GM12878 (cell line): ENCODE data around the gene TTYH3.

Experiments used
- CHD2 ChIP-seq: IDR thresholded peaks from 2 replicates; pipeline ENCODE4 v1.6.1; 2011; ENCODE audit warnings: low read depth, low read length, improper control_type of control experiment, borderline replicate concordance
- EP300 ChIP-seq, 2 experiments: fragments of 150-350 bp in 1 of 2; IDR thresholded peaks; 2 replicates each; pipeline ENCODE4 v1.6.1; 2011 to 2012; ENCODE audit warnings: low read depth in 2 of 2, low read length in 2 of 2, borderline replicate concordance in 1 of 2, improper control_type of control experiment in 1 of 2, inconsistent platforms in 1 of 2; ENCODE audit not compliant: control insufficient read depth in 1 of 2
- POLR2AphosphoS2 ChIP-seq: IDR thresholded peaks from 2 replicates; pipeline ENCODE4 v1.6.1; 2011; ENCODE audit warnings: low read depth, mild to moderate bottlenecking, low read length, improper control_type of control experiment, moderate library complexity
- SIN3A ChIP-seq: IDR thresholded peaks from 2 replicates; pipeline ENCODE4 v1.6.1; 2012; ENCODE audit warnings: low read depth, low read length, improper control_type of control experiment
- TCF7 ChIP-seq: IDR thresholded peaks from 2 replicates; pipeline ENCODE4 v1.6.1; 2014; ENCODE audit warnings: antibody characterized with exemption, borderline replicate concordance
- TF ChIP-seq, protein P1 (sequence below): fragments of 150-350 bp; IDR thresholded peaks from 2 replicates; pipeline ENCODE4 v1.6.1; 2016; ENCODE audit warnings: low read depth, low read length
- TF ChIP-seq, protein P2 (sequence below), 3 experiments: IDR thresholded peaks in 2 of 3; conservative IDR thresholded peaks in 1 of 3; 2 replicates each; pipeline ENCODE4 v1.5.1; 2011; ENCODE audit warnings: low read depth in 3 of 3, low read length in 3 of 3, mild to moderate bottlenecking in 3 of 3, control low read depth in 2 of 3, moderate library complexity in 2 of 3, inconsistent platforms in 1 of 3, mixed read lengths in 1 of 3; ENCODE audit not compliant: control insufficient read depth in 2 of 3, insufficient read depth in 1 of 3; ENCODE audit errors: extremely low read depth in 1 of 3
- TF ChIP-seq, protein P3 (sequence below): fragments of 450-650 bp; IDR thresholded peaks from 2 replicates; pipeline ENCODE4 v1.6.1; 2016; ENCODE audit warnings: mild to moderate bottlenecking

DNA sequence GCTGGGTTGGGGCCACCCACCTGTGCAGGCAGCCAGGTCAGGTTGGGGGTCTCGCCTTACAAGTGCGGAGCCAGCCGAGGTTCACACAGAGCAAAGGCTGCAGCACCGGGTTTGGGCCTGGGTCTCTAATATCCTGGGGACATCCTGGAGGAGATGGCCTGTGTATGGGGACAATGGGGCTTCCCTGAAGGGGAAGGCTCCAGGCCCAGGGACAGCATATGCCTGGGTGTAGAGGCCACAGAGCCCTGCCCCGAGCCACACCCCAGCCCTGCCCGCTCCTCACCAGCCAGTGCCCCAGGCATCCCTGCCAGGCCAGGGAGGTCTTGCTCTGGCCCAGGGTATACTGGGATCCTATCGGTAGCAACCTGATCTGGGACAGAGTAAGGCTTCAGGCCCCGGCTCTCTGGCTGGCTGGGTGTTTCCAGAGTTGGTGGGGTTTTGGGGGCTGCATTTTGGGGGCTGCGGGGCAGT, 9.1 kb downstream of the TTYH3 start:
- TF ChIP-seq, protein P1, sequence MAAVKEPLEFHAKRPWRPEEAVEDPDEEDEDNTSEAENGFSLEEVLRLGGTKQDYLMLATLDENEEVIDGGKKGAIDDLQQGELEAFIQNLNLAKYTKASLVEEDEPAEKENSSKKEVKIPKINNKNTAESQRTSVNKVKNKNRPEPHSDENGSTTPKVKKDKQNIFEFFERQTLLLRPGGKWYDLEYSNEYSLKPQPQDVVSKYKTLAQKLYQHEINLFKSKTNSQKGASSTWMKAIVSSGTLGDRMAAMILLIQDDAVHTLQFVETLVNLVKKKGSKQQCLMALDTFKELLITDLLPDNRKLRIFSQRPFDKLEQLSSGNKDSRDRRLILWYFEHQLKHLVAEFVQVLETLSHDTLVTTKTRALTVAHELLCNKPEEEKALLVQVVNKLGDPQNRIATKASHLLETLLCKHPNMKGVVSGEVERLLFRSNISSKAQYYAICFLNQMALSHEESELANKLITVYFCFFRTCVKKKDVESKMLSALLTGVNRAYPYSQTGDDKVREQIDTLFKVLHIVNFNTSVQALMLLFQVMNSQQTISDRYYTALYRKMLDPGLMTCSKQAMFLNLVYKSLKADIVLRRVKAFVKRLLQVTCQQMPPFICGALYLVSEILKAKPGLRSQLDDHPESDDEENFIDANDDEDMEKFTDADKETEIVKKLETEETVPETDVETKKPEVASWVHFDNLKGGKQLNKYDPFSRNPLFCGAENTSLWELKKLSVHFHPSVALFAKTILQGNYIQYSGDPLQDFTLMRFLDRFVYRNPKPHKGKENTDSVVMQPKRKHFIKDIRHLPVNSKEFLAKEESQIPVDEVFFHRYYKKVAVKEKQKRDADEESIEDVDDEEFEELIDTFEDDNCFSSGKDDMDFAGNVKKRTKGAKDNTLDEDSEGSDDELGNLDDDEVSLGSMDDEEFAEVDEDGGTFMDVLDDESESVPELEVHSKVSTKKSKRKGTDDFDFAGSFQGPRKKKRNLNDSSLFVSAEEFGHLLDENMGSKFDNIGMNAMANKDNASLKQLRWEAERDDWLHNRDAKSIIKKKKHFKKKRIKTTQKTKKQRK = no peak
- TF ChIP-seq, protein P2, sequence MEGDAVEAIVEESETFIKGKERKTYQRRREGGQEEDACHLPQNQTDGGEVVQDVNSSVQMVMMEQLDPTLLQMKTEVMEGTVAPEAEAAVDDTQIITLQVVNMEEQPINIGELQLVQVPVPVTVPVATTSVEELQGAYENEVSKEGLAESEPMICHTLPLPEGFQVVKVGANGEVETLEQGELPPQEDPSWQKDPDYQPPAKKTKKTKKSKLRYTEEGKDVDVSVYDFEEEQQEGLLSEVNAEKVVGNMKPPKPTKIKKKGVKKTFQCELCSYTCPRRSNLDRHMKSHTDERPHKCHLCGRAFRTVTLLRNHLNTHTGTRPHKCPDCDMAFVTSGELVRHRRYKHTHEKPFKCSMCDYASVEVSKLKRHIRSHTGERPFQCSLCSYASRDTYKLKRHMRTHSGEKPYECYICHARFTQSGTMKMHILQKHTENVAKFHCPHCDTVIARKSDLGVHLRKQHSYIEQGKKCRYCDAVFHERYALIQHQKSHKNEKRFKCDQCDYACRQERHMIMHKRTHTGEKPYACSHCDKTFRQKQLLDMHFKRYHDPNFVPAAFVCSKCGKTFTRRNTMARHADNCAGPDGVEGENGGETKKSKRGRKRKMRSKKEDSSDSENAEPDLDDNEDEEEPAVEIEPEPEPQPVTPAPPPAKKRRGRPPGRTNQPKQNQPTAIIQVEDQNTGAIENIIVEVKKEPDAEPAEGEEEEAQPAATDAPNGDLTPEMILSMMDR (IDR thresholded peaks at IDR 0.05 in 2 of 3, conservative IDR thresholded peaks at IDR 0.05 in 1 of 3; ENCODE audit: control insufficient read depth in 2 of 3, extremely low read depth in 1 of 3, insufficient read depth in 1 of 3, low read depth in 3 of 3, low read length in 3 of 3) = no peak
- TF ChIP-seq SIN3A (no peak), EP300 (IDR thresholded peaks at IDR 0.05; ENCODE audit: borderline replicate concordance in 1 of 2, control insufficient read depth in 1 of 2, low read depth in 2 of 2, low read length in 2 of 2) (no peak), TCF7 (no peak), POLR2AphosphoS2 (no peak), CHD2 (no peak)
- TF ChIP-seq, protein P3, sequence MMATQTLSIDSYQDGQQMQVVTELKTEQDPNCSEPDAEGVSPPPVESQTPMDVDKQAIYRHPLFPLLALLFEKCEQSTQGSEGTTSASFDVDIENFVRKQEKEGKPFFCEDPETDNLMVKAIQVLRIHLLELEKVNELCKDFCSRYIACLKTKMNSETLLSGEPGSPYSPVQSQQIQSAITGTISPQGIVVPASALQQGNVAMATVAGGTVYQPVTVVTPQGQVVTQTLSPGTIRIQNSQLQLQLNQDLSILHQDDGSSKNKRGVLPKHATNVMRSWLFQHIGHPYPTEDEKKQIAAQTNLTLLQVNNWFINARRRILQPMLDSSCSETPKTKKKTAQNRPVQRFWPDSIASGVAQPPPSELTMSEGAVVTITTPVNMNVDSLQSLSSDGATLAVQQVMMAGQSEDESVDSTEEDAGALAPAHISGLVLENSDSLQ = no peak
